ENCODE data around the gene PDIA6.

PDIA6 gene

GRCh38 chr2:10834068-10834655 is 21.6 kb upstream of the PDIA6 start:
- TF ChIP-seq CTCF (IDR thresholded peaks at IDR 0.05; ENCODE audit: insufficient read depth, low read length), result no peak
- no peak for TF ChIP-seq POLR2AphosphoS5 (IDR thresholded peaks at IDR 0.05; ENCODE audit: low read depth)
- no peak for TF ChIP-seq SPI1 (IDR thresholded peaks at IDR 0.05; ENCODE audit: borderline replicate concordance, low read depth)
- TF ChIP-seq REST (IDR thresholded peaks at IDR 0.05; ENCODE audit: insufficient replicate concordance, low read depth), result no peak
- TF ChIP-seq GABPA (IDR thresholded peaks at IDR 0.05; ENCODE audit: low read depth), result no peak
- DNase-seq (ENCODE audit: low read depth in 1 of 2, low spot score in 1 of 2), result no peak
- H3K27ac ChIP-seq (replicated peaks), result no peak overlapping the region
- no peak overlapping the region for H3K4me3 ChIP-seq (replicated peaks; ENCODE audit: insufficient read depth, low read length)
- H3K27me3 ChIP-seq (ENCODE audit: insufficient read depth, poor library complexity, severe bottlenecking), result peaks cover 7% of the 10 kb centered on the region

- no peak for DNase-seq (ENCODE audit: low read depth in 1 of 2, low spot score in 1 of 2)
- no peak overlapping the region for H3K4me3 ChIP-seq (replicated peaks; ENCODE audit: insufficient read depth, low read length)
These were observed 20.4 kb upstream of the PDIA6 start for GRCh38 chr2:10833021-10833420.

More at GRCh38 chr2:10833021-10833420, 20.4 kb upstream of the PDIA6 start:
- TF ChIP-seq REST (IDR thresholded peaks at IDR 0.05; ENCODE audit: insufficient replicate concordance, low read depth) (no peak), CTCF (IDR thresholded peaks at IDR 0.05; ENCODE audit: insufficient read depth, low read length) (no peak), POLR2AphosphoS5 (IDR thresholded peaks at IDR 0.05; ENCODE audit: low read depth) (no peak), SPI1 (IDR thresholded peaks at IDR 0.05; ENCODE audit: borderline replicate concordance, low read depth) (no peak)
- peaks cover 8% of the 10 kb centered on the region for H3K27me3 ChIP-seq (ENCODE audit: insufficient read depth, poor library complexity, severe bottlenecking)
- no peak overlapping the region for H3K27ac ChIP-seq (replicated peaks)

All from HL-60 (cell line).